K562 (cell line): Measurements from ENCODE around the gene DENND4C.

Experiments
- RCOR1 ChIP-seq, 2 experiments: IDR thresholded peaks; 2 replicates each; pipeline ENCODE4 v1.6.1; 2012; ENCODE audit warnings: low read depth in 2 of 2, low read length in 2 of 2, borderline replicate concordance in 1 of 2, improper control_type of control experiment in 1 of 2
- TF ChIP-seq, protein P1 (sequence below): fragments of 450-650 bp; formaldehyde crosslinking; IDR thresholded peaks from 2 replicates; pipeline ENCODE4 v1.4.0; 2020; ENCODE audit warnings: mild to moderate bottlenecking, moderate library complexity

DNA sequence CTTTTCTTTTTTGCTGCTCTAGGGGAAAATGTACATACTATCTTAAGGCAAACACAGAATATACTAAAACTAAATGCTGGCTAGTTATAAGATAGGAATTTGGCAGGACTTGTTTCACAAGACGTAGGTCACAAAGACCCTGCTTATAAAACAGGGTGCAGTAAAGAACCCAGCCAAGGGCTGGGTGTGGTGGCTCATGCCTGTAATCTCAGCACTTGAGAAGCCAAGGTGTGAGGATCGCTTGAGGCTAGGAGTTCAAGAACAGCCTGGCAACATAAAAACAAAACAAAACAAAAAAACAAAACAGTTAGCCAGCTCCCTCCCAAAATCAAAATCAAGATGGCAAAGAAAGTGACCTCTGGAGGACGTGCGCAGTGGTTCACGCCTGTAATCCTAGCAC lies 49.5 kb upstream of the DENND4C start:
- TF ChIP-seq, protein P1, sequence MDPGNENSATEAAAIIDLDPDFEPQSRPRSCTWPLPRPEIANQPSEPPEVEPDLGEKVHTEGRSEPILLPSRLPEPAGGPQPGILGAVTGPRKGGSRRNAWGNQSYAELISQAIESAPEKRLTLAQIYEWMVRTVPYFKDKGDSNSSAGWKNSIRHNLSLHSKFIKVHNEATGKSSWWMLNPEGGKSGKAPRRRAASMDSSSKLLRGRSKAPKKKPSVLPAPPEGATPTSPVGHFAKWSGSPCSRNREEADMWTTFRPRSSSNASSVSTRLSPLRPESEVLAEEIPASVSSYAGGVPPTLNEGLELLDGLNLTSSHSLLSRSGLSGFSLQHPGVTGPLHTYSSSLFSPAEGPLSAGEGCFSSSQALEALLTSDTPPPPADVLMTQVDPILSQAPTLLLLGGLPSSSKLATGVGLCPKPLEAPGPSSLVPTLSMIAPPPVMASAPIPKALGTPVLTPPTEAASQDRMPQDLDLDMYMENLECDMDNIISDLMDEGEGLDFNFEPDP (CRISPR knock-in tag): no peak
- TF ChIP-seq RCOR1 (IDR thresholded peaks at IDR 0.05; ENCODE audit: borderline replicate concordance in 1 of 2, low read depth in 2 of 2, low read length in 2 of 2): no peak
